CD4-positive, alpha-beta T cell treated with Interleukin-6 for 4 hours (primary cell): ENCODE data around the gene UNC119.

Experiments
- DNase-seq: peaks from one replicate; pipeline ENCODE4 v3.0.0-alpha.2; 2020; ENCODE audit warnings: mixed read lengths

UNC119 gene

DNA sequence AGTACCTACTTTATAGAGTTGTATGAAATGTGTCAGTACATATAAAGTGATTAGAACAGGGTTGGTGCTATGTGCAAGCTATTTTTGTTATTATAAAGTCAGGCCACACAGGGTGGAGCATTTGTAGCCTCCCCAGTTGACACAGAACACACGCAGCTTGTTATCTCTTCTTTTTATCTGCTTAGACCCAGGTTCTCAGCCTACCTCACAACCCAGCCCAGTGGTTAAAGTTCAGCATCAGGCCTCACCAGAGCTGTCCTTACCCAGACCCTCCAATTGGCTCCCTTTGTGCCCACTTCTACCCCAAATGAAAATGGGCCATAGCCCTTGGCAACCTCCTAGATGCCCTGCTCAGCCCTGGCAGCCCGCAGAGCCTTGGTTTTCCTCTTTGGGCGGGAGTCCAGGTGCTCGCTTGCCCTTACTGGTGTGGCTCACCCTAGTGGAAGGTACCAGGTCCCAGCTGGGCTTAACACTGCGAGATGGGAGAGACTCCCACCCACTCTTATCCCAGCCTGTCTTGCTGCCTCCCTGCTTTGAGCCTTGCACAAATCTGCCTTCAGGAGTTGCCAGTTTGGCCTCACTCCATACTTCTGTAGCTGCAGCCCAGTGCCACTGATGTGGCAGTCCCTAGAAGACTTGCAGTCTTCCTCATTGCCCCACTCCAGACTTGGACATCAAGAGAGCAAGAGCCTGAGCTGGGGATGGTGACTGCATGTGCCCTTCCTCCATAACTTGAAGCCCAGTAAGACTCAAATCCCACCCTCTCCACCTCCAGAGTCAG is 20.0 kb upstream of the UNC119 start:
- no peak for DNase-seq

- DNase-seq = peak; percentile 92
These were observed 19.1 kb upstream of the UNC119 start, which contains the start of gene PIGS for GRCh38 chr17:28571361-28572122. PIGS (minus strand) TSS chr17:28571524; CDS start chr17:28571496, 28 bp downstream.

DNA sequence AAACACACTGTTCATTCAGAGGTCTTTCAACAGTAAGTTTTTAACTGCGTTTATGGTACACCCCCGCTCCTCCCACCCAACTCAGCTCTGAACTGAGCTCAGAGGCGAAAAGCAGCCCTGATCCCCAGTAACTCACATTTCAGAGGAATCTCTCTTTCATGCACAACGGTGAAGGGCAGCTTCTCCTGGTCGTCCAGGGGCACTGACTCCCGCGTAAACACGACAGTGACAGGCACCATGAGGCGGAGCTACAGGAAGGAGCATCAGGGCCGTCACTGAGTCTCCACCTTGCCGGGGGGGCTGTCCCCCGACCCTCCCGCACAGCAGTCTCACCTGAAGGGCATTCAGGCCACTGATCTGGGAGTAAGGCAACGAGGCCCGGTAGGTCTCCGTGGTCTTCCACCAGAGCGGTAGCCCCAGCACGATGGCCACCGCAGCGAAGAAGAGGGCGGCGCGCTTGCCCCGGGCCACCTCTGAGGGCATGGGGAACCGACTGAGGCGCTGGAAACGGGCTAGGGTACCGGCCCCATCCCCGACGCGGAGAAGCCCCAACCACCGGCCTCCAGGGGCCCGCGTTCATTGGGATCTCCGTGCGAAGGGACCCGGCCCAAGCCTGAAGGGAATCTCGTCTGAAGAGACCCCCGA is 18.4 kb upstream of the UNC119 start:
- peak; percentile 61 for DNase-seq

DNA sequence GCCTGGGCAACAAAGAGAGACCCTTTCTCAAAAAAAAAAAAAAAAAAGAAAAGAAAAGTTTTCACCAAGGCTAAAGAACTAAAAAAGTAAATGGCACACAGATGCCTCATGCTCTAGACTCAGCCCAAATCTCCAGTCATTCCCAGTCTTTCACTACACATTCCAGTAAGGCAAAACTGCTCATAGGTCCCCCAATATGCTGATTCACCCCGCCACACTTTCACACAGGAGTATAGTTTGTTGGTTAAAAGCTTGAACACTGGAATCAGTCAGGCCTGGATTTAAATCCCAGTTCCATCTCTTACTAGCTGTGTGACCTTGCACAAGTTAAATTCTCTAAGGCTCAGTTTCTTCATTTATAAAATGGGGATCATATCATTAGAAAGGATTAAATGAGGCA is 17.0 kb upstream of the UNC119 start:
- no peak for DNase-seq

- DNase-seq = no peak
These were observed 15.2 kb upstream of the UNC119 start for GRCh38 chr17:28567604-28568003.

DNA sequence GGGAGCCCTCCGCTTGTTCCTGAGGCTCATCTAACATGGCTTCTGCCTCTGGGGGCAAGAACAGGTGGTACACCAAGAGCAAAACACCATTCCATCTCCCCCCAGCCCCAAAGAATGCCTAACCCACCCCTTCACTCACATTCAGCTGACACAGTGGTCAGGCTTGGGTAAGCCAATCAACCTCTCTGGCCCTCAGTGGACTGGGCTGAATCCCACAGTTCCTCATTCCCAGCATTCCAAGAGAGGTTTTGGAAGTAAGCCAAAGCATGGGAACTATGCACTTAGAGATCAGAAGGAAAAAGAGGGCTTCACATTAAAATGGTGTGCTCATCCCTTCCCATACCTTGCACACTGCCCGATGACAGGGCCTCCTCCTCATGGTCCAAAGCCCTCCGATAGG is 11.1 kb upstream of the UNC119 start:
- DNase-seq = no peak

DNA sequence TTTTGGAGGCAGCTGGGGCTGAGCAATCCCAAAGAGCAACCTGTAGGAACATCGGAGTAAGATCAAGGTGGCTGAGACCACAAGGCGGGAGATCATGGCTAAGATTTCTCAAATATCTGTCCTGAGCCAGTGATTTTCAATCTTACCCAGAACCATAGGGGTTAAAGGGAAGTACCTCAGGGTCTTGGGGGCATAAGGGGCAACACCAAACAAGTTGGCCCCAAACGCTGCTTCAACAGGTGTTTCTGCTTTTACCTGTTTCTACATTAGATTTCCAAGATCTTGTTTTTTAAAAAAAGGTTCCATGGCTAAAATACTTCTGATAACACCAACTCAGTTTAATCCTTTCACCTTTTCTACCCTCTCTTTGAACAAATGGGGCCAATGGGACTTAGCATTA is 2.6 kb upstream of the UNC119 start:
- no peak for DNase-seq

DNA sequence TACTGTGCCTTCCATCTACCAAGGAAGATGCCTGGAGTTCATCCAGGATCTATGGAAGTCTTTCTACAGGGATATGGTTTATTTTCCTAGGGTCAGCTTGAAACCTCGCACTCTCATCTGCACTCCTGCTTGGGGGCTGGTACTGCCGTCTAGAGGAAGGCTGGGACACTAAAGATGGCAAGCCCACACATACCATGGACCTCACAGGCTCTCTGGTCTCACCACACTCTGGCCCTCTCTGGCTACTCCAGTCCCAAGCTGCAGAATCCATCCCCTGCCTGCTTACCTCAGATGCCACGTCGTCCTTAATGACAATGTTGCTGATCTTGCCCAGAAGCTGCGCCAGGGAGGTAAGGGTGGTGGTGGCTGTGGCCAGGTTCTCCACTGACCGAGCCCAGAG is 2.1 kb upstream of the UNC119 start:
- no peak for DNase-seq

GRCh38 chr17:28553000-28553505 is 629 bp upstream of the UNC119 start:
- DNase-seq = no peak

- DNase-seq = no peak
These were observed 826 bp downstream of the UNC119 start for GRCh38 chr17:28551421-28552175.

DNA sequence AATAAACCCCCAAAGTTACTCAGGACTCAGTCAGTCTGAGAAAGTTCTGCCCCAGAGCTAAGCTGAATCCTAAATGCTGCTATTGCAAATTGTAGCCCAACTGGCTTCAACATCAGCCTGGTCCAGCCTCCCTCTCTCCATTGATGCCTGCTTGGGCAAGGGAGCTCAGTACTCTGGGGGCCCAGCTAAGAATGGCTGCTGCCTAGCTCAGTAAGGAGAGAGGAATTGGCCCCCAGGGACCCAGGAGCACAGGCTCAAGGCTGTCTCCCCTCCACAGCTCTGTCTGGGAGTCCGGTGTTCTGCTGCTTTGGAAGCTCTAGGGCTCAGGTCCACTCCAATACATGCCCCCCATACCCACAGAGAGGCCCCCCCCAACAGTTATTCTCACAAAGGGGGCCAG is 1.6 kb downstream of the UNC119 start:
- no peak for DNase-seq

DNA sequence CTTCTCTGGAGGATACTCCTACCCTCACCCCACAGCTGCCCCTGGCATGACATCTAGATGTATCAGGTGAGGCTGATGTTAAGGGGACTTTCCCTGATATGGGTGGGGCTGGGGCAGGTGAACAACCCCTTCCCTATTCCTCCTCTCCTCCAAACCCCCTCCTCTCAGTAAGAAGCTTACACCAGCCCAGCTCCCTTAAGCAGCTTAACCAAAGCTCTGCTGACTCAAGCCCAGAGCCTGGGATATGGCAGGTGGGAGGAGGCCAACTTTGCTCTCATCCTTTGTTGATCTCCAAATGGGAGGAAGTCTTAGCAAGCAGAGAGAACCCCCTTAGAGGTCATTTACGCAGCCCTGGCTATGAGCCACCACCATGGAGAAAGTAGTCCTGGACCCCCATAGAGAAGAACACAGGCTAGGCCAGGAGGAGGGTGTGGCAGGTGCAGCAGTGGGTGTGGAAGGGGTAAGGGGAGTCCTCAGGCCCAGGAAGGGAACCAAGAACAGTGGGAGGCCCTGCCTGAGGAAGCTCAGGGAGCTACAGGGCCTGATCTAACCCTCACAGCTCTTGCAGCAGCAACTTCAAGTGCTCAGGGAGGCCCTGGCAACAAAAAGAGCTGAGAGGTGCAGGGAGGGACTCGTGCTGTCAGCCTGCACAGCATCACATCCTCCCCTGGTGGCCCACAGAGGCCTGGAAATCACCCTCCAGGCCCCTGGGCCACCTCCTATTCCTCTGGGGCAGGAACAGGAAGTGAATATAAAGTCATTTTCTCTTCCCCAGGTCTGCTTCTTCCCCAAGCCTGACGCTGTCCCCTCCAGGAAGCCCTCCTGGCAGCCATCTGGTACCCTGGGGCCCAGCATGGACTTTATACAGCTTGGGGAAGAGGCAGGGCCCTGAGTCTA is 2.9 kb downstream of the UNC119 start:
- DNase-seq = peak; percentile 63

GRCh38 chr17:28548417-28549130 is 3.9 kb downstream of the UNC119 start:
- no peak for DNase-seq

DNA sequence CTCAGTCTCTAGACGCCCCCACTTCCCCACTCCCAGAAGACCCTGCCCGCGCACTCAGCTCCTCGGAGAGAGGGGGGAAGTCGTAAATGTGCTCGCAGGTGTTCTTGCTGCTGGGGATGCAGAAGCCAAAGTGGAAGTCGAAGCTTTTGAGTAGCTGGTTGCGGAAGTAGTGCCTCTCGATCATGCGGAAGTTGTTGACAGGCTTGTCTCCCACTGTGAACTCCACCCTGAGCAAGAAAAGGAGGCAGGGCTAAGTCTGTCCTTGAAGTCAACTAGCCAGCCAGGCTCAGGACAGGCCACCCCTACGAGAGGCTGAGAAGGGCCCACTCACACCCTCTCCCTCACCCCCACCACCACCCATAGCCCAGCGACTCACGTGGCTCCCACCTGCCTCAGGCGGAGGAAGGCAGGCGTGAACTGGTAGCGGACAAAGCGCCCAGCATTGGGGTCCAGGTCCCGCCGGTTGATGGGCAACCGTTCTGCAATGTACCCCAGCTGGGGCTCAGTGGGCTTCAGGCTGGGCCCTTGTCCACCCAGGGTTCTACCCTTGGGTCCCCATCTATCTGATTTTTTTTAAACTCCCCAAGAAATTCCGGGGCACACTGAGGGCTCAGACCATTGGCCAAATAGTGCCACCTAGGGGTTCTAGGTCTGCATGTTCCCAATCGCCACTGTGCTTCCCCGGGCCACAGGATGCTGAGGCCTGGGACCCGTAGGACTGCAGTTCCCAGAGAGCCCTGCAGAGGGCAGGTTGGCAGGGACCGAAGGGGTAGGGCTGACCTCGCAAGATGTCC is 4.6 kb downstream of the UNC119 start:
- DNase-seq = peak; percentile 69

DNA sequence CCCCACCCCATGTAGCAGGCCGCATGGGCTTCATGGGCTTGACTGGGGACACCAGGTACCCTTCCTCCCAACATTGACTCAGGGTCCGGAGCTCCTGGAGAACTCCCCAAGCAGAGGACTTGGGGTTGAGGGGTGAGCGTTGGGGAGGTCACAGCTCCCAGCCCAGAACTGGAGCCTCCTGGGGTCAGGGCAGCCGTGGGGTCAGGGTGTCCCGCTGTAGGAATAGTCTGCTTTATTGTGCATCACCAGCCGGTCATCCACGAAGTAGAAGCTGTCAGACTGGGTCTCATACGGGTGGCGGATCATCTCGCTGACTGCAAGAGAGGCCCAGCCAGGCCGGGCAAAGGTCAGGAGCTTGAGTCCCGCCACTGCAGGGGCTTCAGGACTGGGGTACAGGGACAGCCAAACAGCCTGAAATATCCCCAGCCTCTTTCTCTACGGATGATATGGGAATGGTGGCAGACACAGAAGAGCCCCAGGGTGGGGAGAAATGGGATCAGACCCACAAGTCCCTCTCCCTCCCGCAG is 5.3 kb downstream of the UNC119 start:
- DNase-seq = no peak

DNA sequence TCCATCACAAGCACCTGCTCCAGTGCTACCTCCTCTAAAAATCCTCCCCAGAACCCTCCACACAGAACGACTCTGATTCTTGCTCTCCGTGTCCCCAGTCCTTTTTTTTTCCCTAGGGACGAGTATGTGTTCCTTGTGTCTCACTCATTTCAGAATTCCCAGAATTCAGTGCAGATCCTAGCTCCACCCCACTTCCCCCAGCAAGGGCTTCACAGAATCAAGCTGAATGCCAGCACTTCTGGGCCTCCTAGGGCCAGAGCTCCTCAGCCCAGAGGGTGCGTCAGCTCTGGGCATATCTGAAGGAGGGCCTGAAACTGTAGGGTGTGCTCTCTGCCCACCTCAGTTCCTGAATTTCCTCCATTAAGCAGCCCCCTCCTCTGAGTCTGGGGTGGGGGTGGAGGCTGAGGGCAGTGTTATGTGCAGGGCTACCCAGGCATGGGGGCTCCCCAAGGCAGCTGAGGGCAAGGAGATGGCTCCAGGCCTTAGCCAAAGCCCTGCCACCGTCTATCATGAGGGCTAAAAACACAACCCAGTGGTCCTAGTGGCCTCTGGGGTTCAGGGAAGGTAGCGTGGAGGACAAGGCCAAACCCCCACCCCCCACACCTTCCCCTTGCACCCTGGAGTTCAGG is 6.5 kb downstream of the UNC119 start:
- DNase-seq = no peak

DNA sequence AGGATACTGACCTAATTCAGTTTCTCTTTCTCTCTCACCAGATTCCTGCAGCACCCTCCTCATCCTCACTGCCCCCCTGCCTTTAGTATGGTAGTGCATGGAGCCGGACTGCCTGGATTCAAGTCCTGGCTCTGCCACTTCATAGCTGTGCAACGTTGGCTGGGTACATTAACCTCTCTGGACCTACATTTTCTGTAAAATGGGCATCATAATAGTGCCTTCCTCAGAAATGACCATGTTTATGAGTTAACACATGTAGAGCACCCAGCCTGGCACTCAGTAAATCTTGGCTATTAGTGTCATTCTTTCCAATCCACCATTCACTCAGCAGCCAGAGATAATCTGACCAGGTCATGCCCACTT is 7.3 kb downstream of the UNC119 start:
- DNase-seq = no peak

- no peak for DNase-seq
These were observed 7.9 kb downstream of the UNC119 start for GRCh38 chr17:28544402-28545140.

DNA sequence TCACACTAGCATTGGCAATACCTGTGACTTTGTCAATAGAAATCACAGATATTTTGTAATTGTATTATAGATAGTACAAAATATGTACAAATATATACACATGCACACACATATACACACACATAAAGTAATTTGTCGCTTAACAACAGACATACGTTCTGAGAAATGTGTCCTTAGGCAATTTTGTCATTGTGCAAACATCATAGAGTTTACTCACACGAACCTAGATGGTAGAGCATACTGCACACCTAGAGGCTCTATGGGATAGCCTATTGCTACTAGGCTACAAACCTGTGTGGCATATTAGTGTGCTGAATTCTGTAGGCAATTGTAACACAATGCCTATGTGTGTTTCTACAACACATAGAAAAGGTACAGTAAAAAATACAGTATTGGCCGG is 11.0 kb downstream of the UNC119 start:
- DNase-seq = no peak
